ENCODE data around the gene RBMS3. TPM values are rescaled to one million over a fixed set of nuclear protein-coding genes. Genes with fewer than 3 reads are reported as not detected.

RBMS3 gene
- total RNA-seq, 1 donor from 2014 or later, result 58.5 TPM

DNA sequence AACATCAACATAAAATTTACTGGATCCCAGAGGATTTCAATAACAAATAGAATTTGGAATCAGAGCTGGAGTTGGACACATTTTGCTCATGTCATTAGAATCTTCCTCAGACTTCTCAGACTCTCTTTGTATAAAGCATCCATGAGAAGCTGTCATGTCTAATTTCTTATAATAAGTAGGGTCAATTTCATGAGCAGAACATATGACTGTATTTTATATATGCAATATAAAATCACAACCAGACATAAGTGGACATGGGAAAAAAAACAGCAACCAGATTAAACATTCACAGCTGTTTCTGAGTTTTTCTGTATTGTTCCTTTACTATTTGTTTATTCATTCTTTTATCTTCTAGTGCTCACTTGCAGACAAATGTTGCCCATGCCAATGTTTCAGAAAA lies 325.5 kb downstream of the RBMS3 start:
- Histone ChIP-seq H3K4me1 (no peaks in the 10 kb centered on the region), H3K27me3 (ENCODE audit: low read depth) (no peaks in the 10 kb centered on the region), H3K27ac (no peak overlapping the region), H3K36me3 (no peaks in the 10 kb centered on the region), H3K4me3 (no peak overlapping the region), H3K9me3 (no peaks in the 10 kb centered on the region)
- DNase-seq (no peak), ATAC-seq (no peak)
- intact Hi-C loops (cut with DNase I), result no loop called here
- TF ChIP-seq, protein P1, sequence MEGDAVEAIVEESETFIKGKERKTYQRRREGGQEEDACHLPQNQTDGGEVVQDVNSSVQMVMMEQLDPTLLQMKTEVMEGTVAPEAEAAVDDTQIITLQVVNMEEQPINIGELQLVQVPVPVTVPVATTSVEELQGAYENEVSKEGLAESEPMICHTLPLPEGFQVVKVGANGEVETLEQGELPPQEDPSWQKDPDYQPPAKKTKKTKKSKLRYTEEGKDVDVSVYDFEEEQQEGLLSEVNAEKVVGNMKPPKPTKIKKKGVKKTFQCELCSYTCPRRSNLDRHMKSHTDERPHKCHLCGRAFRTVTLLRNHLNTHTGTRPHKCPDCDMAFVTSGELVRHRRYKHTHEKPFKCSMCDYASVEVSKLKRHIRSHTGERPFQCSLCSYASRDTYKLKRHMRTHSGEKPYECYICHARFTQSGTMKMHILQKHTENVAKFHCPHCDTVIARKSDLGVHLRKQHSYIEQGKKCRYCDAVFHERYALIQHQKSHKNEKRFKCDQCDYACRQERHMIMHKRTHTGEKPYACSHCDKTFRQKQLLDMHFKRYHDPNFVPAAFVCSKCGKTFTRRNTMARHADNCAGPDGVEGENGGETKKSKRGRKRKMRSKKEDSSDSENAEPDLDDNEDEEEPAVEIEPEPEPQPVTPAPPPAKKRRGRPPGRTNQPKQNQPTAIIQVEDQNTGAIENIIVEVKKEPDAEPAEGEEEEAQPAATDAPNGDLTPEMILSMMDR (IDR thresholded peaks at IDR 0.05), result no peak

DNA sequence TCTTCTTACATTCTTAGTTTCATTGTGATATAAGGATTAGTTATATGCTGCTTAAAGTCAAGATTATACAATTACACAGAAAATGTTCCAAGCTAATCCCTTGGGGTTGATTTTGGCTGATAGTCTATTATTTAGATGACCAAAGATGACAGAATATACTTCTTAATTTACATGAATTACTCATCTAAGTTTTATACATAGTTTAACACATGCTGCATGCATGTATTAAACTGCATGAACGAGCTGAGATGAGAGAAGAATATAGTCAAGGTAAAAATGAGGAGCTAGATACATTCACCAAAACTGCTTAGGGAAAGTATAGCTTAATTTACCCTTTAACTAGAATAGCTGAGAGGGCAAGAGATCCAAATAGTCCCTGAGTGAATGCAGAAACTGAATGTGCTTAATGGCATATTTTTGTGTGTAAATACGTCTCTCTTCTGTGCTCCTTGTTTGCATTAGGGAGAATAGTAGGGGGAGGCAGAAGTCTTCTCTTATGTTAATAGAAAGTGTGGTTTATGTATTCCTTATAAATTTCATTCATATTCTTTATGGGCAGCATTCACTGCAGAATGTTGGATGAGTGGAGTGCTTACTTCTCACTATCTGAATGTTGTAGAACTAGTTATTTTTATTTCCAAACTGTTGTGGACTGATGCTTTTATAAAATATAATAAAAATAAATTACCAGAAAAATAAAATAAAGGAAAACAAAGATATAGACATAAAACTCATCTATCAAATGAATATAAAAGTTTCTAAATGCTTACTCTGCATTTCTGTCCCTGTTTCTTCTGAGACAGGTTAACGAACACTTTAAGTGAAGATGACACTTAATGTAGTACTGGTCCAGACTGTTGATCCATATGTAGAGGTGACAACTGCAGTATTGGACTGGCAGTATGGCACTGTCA lies 327.8 kb downstream of the RBMS3 start:
- H3K27ac ChIP-seq, result no peak overlapping the region
- no peak for DNase-seq
- H3K36me3 ChIP-seq, result no peaks in the 10 kb centered on the region

GRCh38 chr3:29609328-29609811 lies 328.5 kb downstream of the RBMS3 start:
- TF ChIP-seq, protein P1 (IDR thresholded peaks at IDR 0.05), result no peak

More for the DNA sequence above, 327.8 kb downstream of the RBMS3 start:
- intact Hi-C loops (cut with DNase I), result no loop called here
- ATAC-seq, result no peak
- Histone ChIP-seq H3K4me3 (no peak overlapping the region), H3K4me1 (no peaks in the 10 kb centered on the region), H3K9me3 (no peaks in the 10 kb centered on the region), H3K27me3 (ENCODE audit: low read depth) (no peaks in the 10 kb centered on the region)
- TF ChIP-seq, protein P1 (IDR thresholded peaks at IDR 0.05), result no peak

GRCh38 chr3:29610781-29611180 lies 329.9 kb downstream of the RBMS3 start:
- DNase-seq, result no peak
- no peak for ATAC-seq
- intact Hi-C loops (cut with DNase I), result no loop called here

More at GRCh38 chr3:29609328-29609811, 328.5 kb downstream of the RBMS3 start:
- Histone ChIP-seq H3K36me3 (no peaks in the 10 kb centered on the region), H3K27me3 (ENCODE audit: low read depth) (no peaks in the 10 kb centered on the region), H3K9me3 (no peaks in the 10 kb centered on the region), H3K4me1 (no peaks in the 10 kb centered on the region), H3K4me3 (no peak overlapping the region), H3K27ac (no peak overlapping the region)
- no peak for ATAC-seq
- intact Hi-C loops (cut with DNase I), result no loop called here
- DNase-seq, result no peak

DNA sequence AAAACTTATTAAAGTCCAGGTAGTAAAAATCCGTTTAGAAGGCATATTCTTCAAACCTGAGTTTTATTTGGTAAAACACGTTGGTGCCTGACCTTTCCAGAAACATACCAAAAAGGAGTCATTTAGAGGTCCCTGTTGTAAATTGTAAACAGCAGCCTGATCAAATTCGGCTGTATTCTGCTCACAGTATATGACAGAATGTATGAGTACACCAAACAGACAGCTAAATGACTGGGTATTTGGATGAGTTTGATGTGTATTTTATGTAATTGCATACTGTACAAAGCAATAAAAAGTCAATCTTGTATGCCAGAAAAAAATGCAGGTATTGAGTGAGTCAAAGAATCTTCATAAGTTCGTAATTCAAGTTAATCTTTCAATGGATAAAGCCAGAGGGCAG lies 330.4 kb downstream of the RBMS3 start:
- H3K9me3 ChIP-seq, result no peaks in the 10 kb centered on the region
- no peaks in the 10 kb centered on the region for H3K36me3 ChIP-seq
- no peaks in the 10 kb centered on the region for H3K27me3 ChIP-seq (ENCODE audit: low read depth)
- no peak overlapping the region for H3K4me3 ChIP-seq
- H3K27ac ChIP-seq, result no peak overlapping the region
- intact Hi-C loops (cut with DNase I), result no loop called here
- DNase-seq (no peak), ATAC-seq (no peak)
- no peaks in the 10 kb centered on the region for H3K4me1 ChIP-seq
- TF ChIP-seq, protein P1 (IDR thresholded peaks at IDR 0.05), result no peak

More at GRCh38 chr3:29610781-29611180, 329.9 kb downstream of the RBMS3 start:
- H3K36me3 ChIP-seq, result no peaks in the 10 kb centered on the region
- H3K9me3 ChIP-seq, result no peaks in the 10 kb centered on the region
- TF ChIP-seq, protein P1 (IDR thresholded peaks at IDR 0.05), result no peak
- H3K27me3 ChIP-seq (ENCODE audit: low read depth), result no peaks in the 10 kb centered on the region
- H3K4me3 ChIP-seq, result no peak overlapping the region
- no peak overlapping the region for H3K27ac ChIP-seq
- no peaks in the 10 kb centered on the region for H3K4me1 ChIP-seq

All from lower lobe of right lung (tissue), 2 donors.